Sigmoid colon (tissue), 7 donors: Measurements from ENCODE around the gene VASH2. TPM values are rescaled to one million over a fixed set of nuclear protein-coding genes. Genes with fewer than 3 reads are reported as not detected.
A peak's percentile ranks its signal among the peaks of the same experiment; 100 is the strongest.
"Not testable (repeated sequence)": the region's sequence is repeated elsewhere in the genome, so short reads cannot be mapped to it uniquely, and the experiment has no call there.

ENCODE experiments used
- DNase-seq: peaks from one replicate; pipeline ENCODE4 v3.0.0-alpha.2; 2019
- H3K27ac ChIP-seq, 4 donors: fragments of 200-600 bp; sonication (generic); one replicate each; pipeline ENCODE4 v1.5.1; 2016 to 2019; ENCODE audit warnings: mild to moderate bottlenecking in 1 of 4
- H3K27me3 ChIP-seq, 3 donors: fragments of 200-600 bp; sonication (generic); one replicate each; pipeline ENCODE4 v1.5.1; 2019; ENCODE audit warnings: mild to moderate bottlenecking in 1 of 3
- H3K36me3 ChIP-seq, 4 donors: fragments of 200-600 bp; sonication (generic); one replicate each; pipeline ENCODE4 v1.5.1; 2016 to 2019
- H3K4me1 ChIP-seq, 4 donors: fragments of 200-600 bp; sonication (generic); one replicate each; pipeline ENCODE4 v1.5.1; 2017 to 2019
- H3K4me3 ChIP-seq, 4 donors: fragments of 200-600 bp; sonication (generic); one replicate each; pipeline ENCODE4 v1.5.1; 2017 to 2019; ENCODE audit warnings: mild to moderate bottlenecking in 2 of 4, moderate library complexity in 1 of 4
- H3K9me3 ChIP-seq, 4 donors: fragments of 200-600 bp in 3 of 4; sonication (generic) in 3 of 4; one replicate each; pipeline versions ENCODE4 v1.5.1 to v1.6.1; 2013 to 2019
- CTCF ChIP-seq, 4 experiments: fragments of 450-650 bp in 3 of 4; fragments of 200-600 bp in 1 of 4; IDR thresholded peaks; one replicate each; pipeline ENCODE4 v1.5.1; 2016 to 2019; ENCODE audit warnings: antibody characterized with exemption in 4 of 4, mild to moderate bottlenecking in 3 of 4, moderate library complexity in 2 of 4
- EP300 ChIP-seq, 4 donors: sonication (generic); formaldehyde crosslinking; IDR thresholded peaks; one replicate each; pipeline ENCODE4 v1.6.1; 2017; ENCODE audit warnings: antibody characterized with exemption in 4 of 4
- POLR2A ChIP-seq, 2 donors: fragments of 450-650 bp; IDR thresholded peaks; one replicate each; pipeline ENCODE4 v1.6.1; 2016; ENCODE audit warnings: antibody characterized with exemption in 2 of 2, mild to moderate bottlenecking in 2 of 2, moderate library complexity in 2 of 2
- POLR2AphosphoS5 ChIP-seq, 4 donors: sonication (generic); formaldehyde crosslinking; IDR thresholded peaks; one replicate each; pipeline ENCODE4 v1.6.1; 2017; ENCODE audit warnings: antibody characterized with exemption in 4 of 4
- WGBS, 2 donors: extraction: QIAGEN DNeasy Blood & Tissue Kit; methylation state at CpG; one replicate each; pipeline ENCODE4 v1.1.7; 2013; 5-methylcytosine and 5-hydroxymethylcytosine counted together
- intact Hi-C: fragments of 100-400 bp; cut with DNase I; formaldehyde crosslinking; loops from one replicate; pipeline ENCODE4 v1.15.1; 2023
- polyA plus RNA-seq, 3 donors: library from polyadenylated mRNA; stranded (reverse); fragments of 200-250 nt; gene quantifications; one replicate each; pipeline ENCODE4 v1.2.3, GENCODE V29; 2013
- total RNA-seq, 4 donors: library from RNA; depleted of rRNA; stranded (reverse); fragments of >200 nt; gene quantifications; one replicate each; pipeline ENCODE4 v1.1.0, GENCODE V29; 2016
- donor health status: healthy with polysubstance abuse.
- donor health status: Bipolar disorder and iron deficiency.
- donor health status: healthy.

VASH2 gene
- total and polyA plus RNA-seq, 7 donors: under 0.01 to 2.1 (median 0.27) TPM

- Histone ChIP-seq H3K27ac (no peak overlapping the region), H3K4me3 (no peak overlapping the region), H3K9me3 (no peaks in the 10 kb centered on the region), H3K27me3 (no peaks in the 10 kb centered on the region), H3K36me3 (no peaks in the 10 kb centered on the region), H3K4me1 (no peaks in the 10 kb centered on the region)
- 92% methylated on average over 5 of the region's 5 CpGs for WGBS, 2 donors
- TF ChIP-seq EP300 (IDR thresholded peaks at IDR 0.05): no peak
- no peak for TF ChIP-seq CTCF (IDR thresholded peaks at IDR 0.05)
- TF ChIP-seq POLR2AphosphoS5 (IDR thresholded peaks at IDR 0.05): no peak
- TF ChIP-seq POLR2A (IDR thresholded peaks at IDR 0.05): no peak
- DNase-seq: no peak
- intact Hi-C loops: no loop called here
Measured at GRCh38 chr1:212962509-212962908, 12.2 kb downstream of the VASH2 start.

- Histone ChIP-seq H3K4me1 (no peaks in the 10 kb centered on the region), H3K36me3 (no peaks in the 10 kb centered on the region), H3K27ac (no peak overlapping the region), H3K4me3 (no peak overlapping the region), H3K27me3 (no peaks in the 10 kb centered on the region), H3K9me3 (no peaks in the 10 kb centered on the region)
- WGBS, 2 donors: 85 to 97% methylated on average over 6 of the region's 6 CpGs
- intact Hi-C loops: no loop called here
- no peak for DNase-seq
- TF ChIP-seq CTCF (IDR thresholded peaks at IDR 0.05): no peak
- no peak for TF ChIP-seq EP300 (IDR thresholded peaks at IDR 0.05)
- no peak for TF ChIP-seq POLR2A (IDR thresholded peaks at IDR 0.05)
- TF ChIP-seq POLR2AphosphoS5 (IDR thresholded peaks at IDR 0.05): no peak
Measured at GRCh38 chr1:212964102-212964501, 13.8 kb downstream of the VASH2 start.

GRCh38 chr1:212964993-212965392 lies 14.7 kb downstream of the VASH2 start:
- H3K9me3 ChIP-seq, H3K4me3 ChIP-seq, H3K27me3 ChIP-seq, H3K36me3 ChIP-seq, intact Hi-C loops, H3K27ac ChIP-seq, DNase-seq, H3K4me1 ChIP-seq: not testable (repeated sequence)
- 92 to 100% methylated on average over 1 of the region's 1 CpG for WGBS, 2 donors

- H3K4me3 ChIP-seq: no peak overlapping the region
Measured at GRCh38 chr1:212966616-212967015, 16.3 kb downstream of the VASH2 start.

GRCh38 chr1:212967801-212968200 lies 17.5 kb downstream of the VASH2 start:
- no peak overlapping the region for H3K27ac ChIP-seq
- WGBS, 2 donors: 87 to 89% methylated on average over 8 of the region's 8 CpGs

More at GRCh38 chr1:212966616-212967015, 16.3 kb downstream of the VASH2 start:
- Histone ChIP-seq H3K36me3 (no peaks in the 10 kb centered on the region), H3K4me1 (no peaks in the 10 kb centered on the region), H3K27me3 (no peaks in the 10 kb centered on the region), H3K9me3 (no peaks in the 10 kb centered on the region), H3K27ac (no peak overlapping the region)
- DNase-seq: peak; percentile 40
- TF ChIP-seq POLR2AphosphoS5 (IDR thresholded peaks at IDR 0.05) (no peak), POLR2A (IDR thresholded peaks at IDR 0.05) (no peak), EP300 (IDR thresholded peaks at IDR 0.05) (no peak), CTCF (IDR thresholded peaks at IDR 0.05) (no peak)
- intact Hi-C loops: no loop called here
- 92 to 97% methylated on average over 5 of the region's 5 CpGs for WGBS, 2 donors

More at GRCh38 chr1:212967801-212968200, 17.5 kb downstream of the VASH2 start:
- H3K4me3 ChIP-seq: no peak overlapping the region
- no peaks in the 10 kb centered on the region for H3K9me3 ChIP-seq
- no peaks in the 10 kb centered on the region for H3K27me3 ChIP-seq
- intact Hi-C loops: no loop called here
- H3K36me3 ChIP-seq: no peaks in the 10 kb centered on the region
- no peaks in the 10 kb centered on the region for H3K4me1 ChIP-seq
- peak; percentile 14 for DNase-seq
- TF ChIP-seq CTCF (IDR thresholded peaks at IDR 0.05) (no peak), POLR2A (IDR thresholded peaks at IDR 0.05) (no peak), POLR2AphosphoS5 (IDR thresholded peaks at IDR 0.05) (no peak), EP300 (IDR thresholded peaks at IDR 0.05) (no peak)
